ENCODE results near the gene ERCC1.

DNA sequence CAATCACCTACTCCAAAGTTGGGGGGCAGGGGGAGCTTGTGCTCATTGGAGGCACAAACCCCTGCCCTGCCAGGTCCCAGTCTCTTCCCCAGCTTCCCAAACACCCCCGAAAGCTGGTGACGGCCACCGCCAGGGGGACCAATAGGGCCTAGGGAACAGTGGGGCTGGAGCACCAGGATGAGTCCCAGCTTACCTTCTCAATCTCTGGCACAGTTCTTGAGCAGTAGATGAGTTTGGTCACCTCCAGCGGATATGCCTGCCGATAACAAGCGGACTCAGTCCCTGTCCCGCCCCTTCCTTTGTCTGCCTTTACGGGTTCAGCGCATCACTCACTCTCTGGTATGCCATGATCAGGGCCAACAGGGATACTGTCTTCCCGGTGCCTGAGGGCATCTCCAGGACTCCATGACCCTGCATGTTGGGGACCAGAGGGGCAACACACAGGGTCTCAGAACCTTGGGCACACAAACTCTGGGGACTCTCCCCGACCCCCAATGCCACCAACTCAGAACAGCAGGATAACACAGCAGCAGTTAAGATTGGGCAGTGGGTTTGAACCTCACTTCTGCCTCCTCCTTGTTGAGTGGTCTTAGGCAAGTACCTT, 54.9 kb downstream of the ERCC1 start:
- TF ChIP-seq TEAD4 (IDR thresholded peaks at IDR 0.05; ENCODE audit: borderline replicate concordance, insufficient read depth) (no peak), EP300 (IDR thresholded peaks at IDR 0.05; ENCODE audit: borderline replicate concordance in 1 of 2, low read depth in 1 of 2, low read length in 1 of 2) (no peak), TAF1 (IDR thresholded peaks at IDR 0.05; ENCODE audit: borderline replicate concordance, low read depth, low read length) (no peak), REST (IDR thresholded peaks at IDR 0.05; ENCODE audit: low read depth, low read length) (no peak), FOXM1 (IDR thresholded peaks at IDR 0.05; ENCODE audit: low read depth) (no peak), CTCF (IDR thresholded peaks at IDR 0.05) (no peak)

Measured in SK-N-SH (cell line).